ENCODE data around the gene CRHR1.

- TF ChIP-seq CTCF (IDR thresholded peaks at IDR 0.05; ENCODE audit: low read length) (no peak), EZH2 (optimal IDR thresholded peaks at IDR 0.05; ENCODE audit: low read depth, low read length) (no peak)
Measured at GRCh38 chr17:45755050-45755449, 29.1 kb upstream of the CRHR1 start.
